ENCODE measurements around the gene FNDC11. TPM values are rescaled to one million over a fixed set of nuclear protein-coding genes. Genes with fewer than 3 reads are reported as not detected.

FNDC11 gene
- total and polyA plus RNA-seq, 2 of the 13 experiments (the other 11 are each of a cell fraction or from before 2014, with no cell fraction given) = 0.07 TPM; not detected in 1

DNA sequence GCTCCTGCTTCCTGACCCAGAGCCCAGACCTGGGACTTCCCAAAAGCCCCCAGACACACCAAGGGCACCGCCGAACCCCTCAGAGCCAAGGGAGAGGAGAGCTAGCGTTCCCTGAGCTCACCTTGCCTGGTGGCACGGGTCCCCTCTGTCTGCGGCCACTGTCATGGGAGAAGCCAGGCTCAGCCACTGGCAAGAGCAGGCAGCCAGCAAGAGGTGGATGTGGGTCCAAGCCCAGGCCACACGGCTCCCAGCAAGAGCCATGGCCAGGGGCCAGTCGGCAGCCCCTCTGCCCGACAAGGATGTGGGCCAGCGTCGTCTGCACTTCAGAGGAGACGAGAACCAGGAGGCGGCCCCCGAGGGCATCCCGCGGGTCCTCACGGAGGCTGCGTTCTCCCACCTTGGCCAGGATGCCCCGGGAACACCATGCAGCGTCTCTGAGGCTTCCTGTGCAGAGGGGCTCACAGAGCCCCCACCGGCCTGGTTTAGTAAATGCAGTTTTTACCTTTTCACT lies 35.6 kb upstream of the FNDC11 start (continued):
- TF ChIP-seq, protein P1, sequence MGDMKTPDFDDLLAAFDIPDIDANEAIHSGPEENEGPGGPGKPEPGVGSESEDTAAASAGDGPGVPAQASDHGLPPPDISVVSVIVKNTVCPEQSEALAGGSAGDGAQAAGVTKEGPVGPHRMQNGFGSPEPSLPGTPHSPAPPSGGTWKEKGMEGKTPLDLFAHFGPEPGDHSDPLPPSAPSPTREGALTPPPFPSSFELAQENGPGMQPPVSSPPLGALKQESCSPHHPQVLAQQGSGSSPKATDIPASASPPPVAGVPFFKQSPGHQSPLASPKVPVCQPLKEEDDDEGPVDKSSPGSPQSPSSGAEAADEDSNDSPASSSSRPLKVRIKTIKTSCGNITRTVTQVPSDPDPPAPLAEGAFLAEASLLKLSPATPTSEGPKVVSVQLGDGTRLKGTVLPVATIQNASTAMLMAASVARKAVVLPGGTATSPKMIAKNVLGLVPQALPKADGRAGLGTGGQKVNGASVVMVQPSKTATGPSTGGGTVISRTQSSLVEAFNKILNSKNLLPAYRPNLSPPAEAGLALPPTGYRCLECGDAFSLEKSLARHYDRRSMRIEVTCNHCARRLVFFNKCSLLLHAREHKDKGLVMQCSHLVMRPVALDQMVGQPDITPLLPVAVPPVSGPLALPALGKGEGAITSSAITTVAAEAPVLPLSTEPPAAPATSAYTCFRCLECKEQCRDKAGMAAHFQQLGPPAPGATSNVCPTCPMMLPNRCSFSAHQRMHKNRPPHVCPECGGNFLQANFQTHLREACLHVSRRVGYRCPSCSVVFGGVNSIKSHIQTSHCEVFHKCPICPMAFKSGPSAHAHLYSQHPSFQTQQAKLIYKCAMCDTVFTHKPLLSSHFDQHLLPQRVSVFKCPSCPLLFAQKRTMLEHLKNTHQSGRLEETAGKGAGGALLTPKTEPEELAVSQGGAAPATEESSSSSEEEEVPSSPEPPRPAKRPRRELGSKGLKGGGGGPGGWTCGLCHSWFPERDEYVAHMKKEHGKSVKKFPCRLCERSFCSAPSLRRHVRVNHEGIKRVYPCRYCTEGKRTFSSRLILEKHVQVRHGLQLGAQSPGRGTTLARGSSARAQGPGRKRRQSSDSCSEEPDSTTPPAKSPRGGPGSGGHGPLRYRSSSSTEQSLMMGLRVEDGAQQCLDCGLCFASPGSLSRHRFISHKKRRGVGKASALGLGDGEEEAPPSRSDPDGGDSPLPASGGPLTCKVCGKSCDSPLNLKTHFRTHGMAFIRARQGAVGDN (CRISPR knock-in tag; IDR thresholded peaks at IDR 0.05) = 0 out of 2 replicates have a peak, but pooled peaks have one; percentile 19
- TF ChIP-seq, protein P2, sequence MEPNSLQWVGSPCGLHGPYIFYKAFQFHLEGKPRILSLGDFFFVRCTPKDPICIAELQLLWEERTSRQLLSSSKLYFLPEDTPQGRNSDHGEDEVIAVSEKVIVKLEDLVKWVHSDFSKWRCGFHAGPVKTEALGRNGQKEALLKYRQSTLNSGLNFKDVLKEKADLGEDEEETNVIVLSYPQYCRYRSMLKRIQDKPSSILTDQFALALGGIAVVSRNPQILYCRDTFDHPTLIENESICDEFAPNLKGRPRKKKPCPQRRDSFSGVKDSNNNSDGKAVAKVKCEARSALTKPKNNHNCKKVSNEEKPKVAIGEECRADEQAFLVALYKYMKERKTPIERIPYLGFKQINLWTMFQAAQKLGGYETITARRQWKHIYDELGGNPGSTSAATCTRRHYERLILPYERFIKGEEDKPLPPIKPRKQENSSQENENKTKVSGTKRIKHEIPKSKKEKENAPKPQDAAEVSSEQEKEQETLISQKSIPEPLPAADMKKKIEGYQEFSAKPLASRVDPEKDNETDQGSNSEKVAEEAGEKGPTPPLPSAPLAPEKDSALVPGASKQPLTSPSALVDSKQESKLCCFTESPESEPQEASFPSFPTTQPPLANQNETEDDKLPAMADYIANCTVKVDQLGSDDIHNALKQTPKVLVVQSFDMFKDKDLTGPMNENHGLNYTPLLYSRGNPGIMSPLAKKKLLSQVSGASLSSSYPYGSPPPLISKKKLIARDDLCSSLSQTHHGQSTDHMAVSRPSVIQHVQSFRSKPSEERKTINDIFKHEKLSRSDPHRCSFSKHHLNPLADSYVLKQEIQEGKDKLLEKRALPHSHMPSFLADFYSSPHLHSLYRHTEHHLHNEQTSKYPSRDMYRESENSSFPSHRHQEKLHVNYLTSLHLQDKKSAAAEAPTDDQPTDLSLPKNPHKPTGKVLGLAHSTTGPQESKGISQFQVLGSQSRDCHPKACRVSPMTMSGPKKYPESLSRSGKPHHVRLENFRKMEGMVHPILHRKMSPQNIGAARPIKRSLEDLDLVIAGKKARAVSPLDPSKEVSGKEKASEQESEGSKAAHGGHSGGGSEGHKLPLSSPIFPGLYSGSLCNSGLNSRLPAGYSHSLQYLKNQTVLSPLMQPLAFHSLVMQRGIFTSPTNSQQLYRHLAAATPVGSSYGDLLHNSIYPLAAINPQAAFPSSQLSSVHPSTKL (CRISPR knock-in tag; IDR thresholded peaks at IDR 0.05) = no peak
- TF ChIP-seq CEBPB (IDR thresholded peaks at IDR 0.05; ENCODE audit: borderline replicate concordance, low read depth, low read length) = no peak
- TF ChIP-seq, protein P3, sequence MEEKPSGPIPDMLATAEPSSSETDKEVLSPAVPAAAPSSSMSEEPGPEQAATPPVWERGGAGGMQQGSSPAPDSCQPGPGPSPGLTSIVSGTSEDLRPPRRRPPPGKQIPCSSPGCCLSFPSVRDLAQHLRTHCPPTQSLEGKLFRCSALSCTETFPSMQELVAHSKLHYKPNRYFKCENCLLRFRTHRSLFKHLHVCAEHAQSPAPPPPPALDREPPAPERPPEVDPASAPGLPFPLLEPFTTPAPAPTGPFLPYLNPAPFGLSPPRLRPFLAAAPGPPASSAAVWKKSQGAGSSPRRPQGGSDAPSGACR (CRISPR knock-in tag; IDR thresholded peaks at IDR 0.05) = no peak
- TF ChIP-seq ATF7-NPFF (CRISPR knock-in tag; IDR thresholded peaks at IDR 0.05; ENCODE audit: low read depth) = no peak
- TF ChIP-seq, protein P4, sequence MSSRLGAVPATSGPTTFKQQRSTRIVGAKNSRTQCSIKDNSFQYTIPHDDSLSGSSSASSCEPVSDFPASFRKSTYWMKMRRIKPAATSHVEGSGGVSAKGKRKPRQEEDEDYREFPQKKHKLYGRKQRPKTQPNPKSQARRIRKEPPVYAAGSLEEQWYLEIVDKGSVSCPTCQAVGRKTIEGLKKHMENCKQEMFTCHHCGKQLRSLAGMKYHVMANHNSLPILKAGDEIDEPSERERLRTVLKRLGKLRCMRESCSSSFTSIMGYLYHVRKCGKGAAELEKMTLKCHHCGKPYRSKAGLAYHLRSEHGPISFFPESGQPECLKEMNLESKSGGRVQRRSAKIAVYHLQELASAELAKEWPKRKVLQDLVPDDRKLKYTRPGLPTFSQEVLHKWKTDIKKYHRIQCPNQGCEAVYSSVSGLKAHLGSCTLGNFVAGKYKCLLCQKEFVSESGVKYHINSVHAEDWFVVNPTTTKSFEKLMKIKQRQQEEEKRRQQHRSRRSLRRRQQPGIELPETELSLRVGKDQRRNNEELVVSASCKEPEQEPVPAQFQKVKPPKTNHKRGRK (CRISPR knock-in tag; IDR thresholded peaks at IDR 0.05) = no peak
- TF ChIP-seq, protein P5, sequence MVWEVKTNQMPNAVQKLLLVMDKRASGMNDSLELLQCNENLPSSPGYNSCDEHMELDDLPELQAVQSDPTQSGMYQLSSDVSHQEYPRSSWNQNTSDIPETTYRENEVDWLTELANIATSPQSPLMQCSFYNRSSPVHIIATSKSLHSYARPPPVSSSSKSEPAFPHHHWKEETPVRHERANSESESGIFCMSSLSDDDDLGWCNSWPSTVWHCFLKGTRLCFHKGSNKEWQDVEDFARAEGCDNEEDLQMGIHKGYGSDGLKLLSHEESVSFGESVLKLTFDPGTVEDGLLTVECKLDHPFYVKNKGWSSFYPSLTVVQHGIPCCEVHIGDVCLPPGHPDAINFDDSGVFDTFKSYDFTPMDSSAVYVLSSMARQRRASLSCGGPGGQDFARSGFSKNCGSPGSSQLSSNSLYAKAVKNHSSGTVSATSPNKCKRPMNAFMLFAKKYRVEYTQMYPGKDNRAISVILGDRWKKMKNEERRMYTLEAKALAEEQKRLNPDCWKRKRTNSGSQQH (CRISPR knock-in tag; IDR thresholded peaks at IDR 0.05; ENCODE audit: low read depth) = no peak
- no peak for TF ChIP-seq ZNF180 (CRISPR knock-in tag; IDR thresholded peaks at IDR 0.05; ENCODE audit: borderline replicate concordance, low read depth)
- TF ChIP-seq, protein P6, sequence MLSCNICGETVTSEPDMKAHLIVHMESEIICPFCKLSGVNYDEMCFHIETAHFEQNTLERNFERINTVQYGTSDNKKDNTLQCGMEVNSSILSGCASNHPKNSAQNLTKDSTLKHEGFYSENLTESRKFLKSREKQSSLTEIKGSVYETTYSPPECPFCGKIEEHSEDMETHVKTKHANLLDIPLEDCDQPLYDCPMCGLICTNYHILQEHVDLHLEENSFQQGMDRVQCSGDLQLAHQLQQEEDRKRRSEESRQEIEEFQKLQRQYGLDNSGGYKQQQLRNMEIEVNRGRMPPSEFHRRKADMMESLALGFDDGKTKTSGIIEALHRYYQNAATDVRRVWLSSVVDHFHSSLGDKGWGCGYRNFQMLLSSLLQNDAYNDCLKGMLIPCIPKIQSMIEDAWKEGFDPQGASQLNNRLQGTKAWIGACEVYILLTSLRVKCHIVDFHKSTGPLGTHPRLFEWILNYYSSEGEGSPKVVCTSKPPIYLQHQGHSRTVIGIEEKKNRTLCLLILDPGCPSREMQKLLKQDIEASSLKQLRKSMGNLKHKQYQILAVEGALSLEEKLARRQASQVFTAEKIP (CRISPR knock-in tag; IDR thresholded peaks at IDR 0.05; ENCODE audit: borderline replicate concordance) = no peak

All from HepG2 (cell line).